K562 (cell line): ENCODE results near the gene POLG. TPM values are rescaled to one million over a fixed set of nuclear protein-coding genes. Genes with fewer than 3 reads are reported as not detected.
A peak's percentile ranks its signal among the peaks of the same experiment; 100 is the strongest.

Experiments
- DACH1 ChIP-seq: fragments of 450-650 bp; IDR thresholded peaks from 2 replicates; pipeline ENCODE4 v1.6.1; 2018; ENCODE audit not compliant: partially characterized antibody
- DLX4 ChIP-seq: fragments of 250-450 bp; sonication (Bioruptor Pico); IDR thresholded peaks from 2 replicates; pipeline ENCODE4 v1.6.1; 2021; ENCODE audit warnings: mild to moderate bottlenecking
- HMGXB4 ChIP-seq: sonication (generic); formaldehyde crosslinking; IDR thresholded peaks from 2 replicates; pipeline ENCODE4 v1.8.1; 2023; ENCODE audit warnings: mild to moderate bottlenecking, missing genetic modification reagents
- HNRNPH1 ChIP-seq: fragments of 200-400 bp; formaldehyde crosslinking; optimal IDR thresholded peaks from 2 replicates; pipeline ENCODE3; 2017; ENCODE audit warnings: low read depth, mild to moderate bottlenecking, low read length, moderate library complexity
- ILK ChIP-seq: fragments of 450-650 bp; IDR thresholded peaks from 2 replicates; pipeline ENCODE4 v1.6.1; 2016; ENCODE audit warnings: missing genetic modification characterization, low read depth, mild to moderate bottlenecking, missing compliant biosample characterization, moderate library complexity, borderline replicate concordance
- KHSRP ChIP-seq: fragments of 450-650 bp; IDR thresholded peaks from 2 replicates; pipeline ENCODE4 v1.6.1; 2017
- MITF ChIP-seq: IDR thresholded peaks from 2 replicates; pipeline ENCODE4 v1.6.1; 2014; ENCODE audit warnings: antibody characterized with exemption
- NFIX ChIP-seq: fragments of 250-450 bp; sonication (Bioruptor Pico); IDR thresholded peaks from 2 replicates; pipeline ENCODE4 v1.4.0; 2020; ENCODE audit warnings: low read depth, mild to moderate bottlenecking, moderate library complexity
- NONO ChIP-seq, 2 experiments: fragments of 200-400 bp in 1 of 2; fragments of 450-650 bp in 1 of 2; formaldehyde crosslinking in 1 of 2; IDR thresholded peaks; 2 replicates each; pipeline ENCODE4 v1.6.1; 2017; ENCODE audit warnings: low read depth in 2 of 2, mild to moderate bottlenecking in 2 of 2, moderate library complexity in 2 of 2, low read length in 1 of 2
- NR2C1 ChIP-seq, 2 experiments: fragments of 450-650 bp; IDR thresholded peaks; 2 replicates each; pipeline ENCODE4 v1.6.1; 2017; ENCODE audit warnings: mild to moderate bottlenecking in 2 of 2, antibody characterized with exemption in 1 of 2, inconsistent platforms in 1 of 2, missing compliant biosample characterization in 1 of 2, missing genetic modification characterization in 1 of 2
- NRF1 ChIP-seq, 2 experiments: fragments of 450-650 bp; IDR thresholded peaks in 1 of 2; conservative IDR thresholded peaks in 1 of 2; 2 replicates each; pipeline ENCODE4 v1.6.1; 2014; ENCODE audit warnings: mild to moderate bottlenecking in 2 of 2
- POLR3G ChIP-seq: IDR thresholded peaks from 2 replicates; pipeline ENCODE4 v1.6.1; 2011; ENCODE audit not compliant: insufficient read length, insufficient replicate concordance; ENCODE audit errors: extremely low read depth
- ZNF143 ChIP-seq: sonication (generic); formaldehyde crosslinking; IDR thresholded peaks from 2 replicates; pipeline ENCODE4 v1.9.0; 2022; ENCODE audit warnings: mild to moderate bottlenecking, missing genetic modification reagents
- ZNF354B ChIP-seq: fragments of 250-450 bp; sonication (Bioruptor Pico); IDR thresholded peaks from 2 replicates; pipeline ENCODE4 v1.4.0; 2020
- ZNF57 ChIP-seq: fragments of 450-650 bp; formaldehyde crosslinking; IDR thresholded peaks from 2 replicates; pipeline ENCODE4 v1.4.0; 2020; ENCODE audit warnings: mild to moderate bottlenecking, moderate library complexity
- ZNF699 ChIP-seq: fragments of 250-450 bp; sonication (Bioruptor Pico); IDR thresholded peaks from 2 replicates; pipeline ENCODE4 v1.8.0; 2021; ENCODE audit warnings: mild to moderate bottlenecking, moderate library complexity; ENCODE audit not compliant: insufficient replicate concordance
- polyA plus RNA-seq, 8 experiments: library from polyadenylated mRNA; depleted of rRNA in 4 of 8; stranded (reverse) in 5 of 8; unstranded in 3 of 8; fragments of >200 nt; fragmentation: Nextera tagmentation in 2 of 8; fragmentation: Illumina TruSeq in 1 of 8; extraction: Ambion mirVana in 2 of 8; extraction: Trizol in 1 of 8; gene quantifications; 2 replicates each; pipeline versions ENCODE4 v1.2.1 to v1.2.3, GENCODE V29; 2011 to 2014; ENCODE audit warnings: inconsistent platforms in 1 of 8, missing spikeins in 1 of 8
- total RNA-seq, 7 experiments: library from RNA; depleted of rRNA in 6 of 7; stranded (reverse); fragments of >200 nt in 6 of 7; fragmentation: Illumina TruSeq in 2 of 7; extraction: Trizol in 2 of 7; gene quantifications; 2 replicates each; pipeline versions ENCODE4 v1.2.1 to v1.2.3, GENCODE V29; 2011 to 2021; ENCODE audit warnings: low replicate concordance in 1 of 7

Gene POLG
- total and polyA plus RNA-seq, 9 of the 15 experiments (the other 6 are each of a cell fraction or from before 2014, with no cell fraction given) = 15.2 to 83.8 (median 38.6) TPM

GRCh38 chr15:89334510-89335297, at the start of gene POLG (continued):
- TF ChIP-seq NR2C1 (IDR thresholded peaks at IDR 0.05) (no peak), NR2C1 (tag; IDR thresholded peaks at IDR 0.05) (no peak), ZNF699 (CRISPR knock-in tag) (no peak), POLR3G (peak; percentile 42), HMGXB4 (CRISPR knock-in tag) (peak; percentile 98), DACH1 (no peak), NONO (IDR thresholded peaks at IDR 0.05; ENCODE audit: low read depth in 2 of 2, low read length in 1 of 2) (peak; percentile 98 to 99), ZNF143 (CRISPR knock-in tag) (peak; percentile 71), MITF (peak; percentile 17; the same call in 1 of the 2 replicates), NFIX (CRISPR knock-in tag) (no peak), ZNF57 (CRISPR knock-in tag) (no peak), ZNF354B (CRISPR knock-in tag) (no peak), KHSRP (no peak), DLX4 (no peak), NRF1 (conservative IDR thresholded peaks at IDR 0.05 in 1 of 2, IDR thresholded peaks at IDR 0.05 in 1 of 2) (peak; percentile 76 to 80; a peak in 2 of 4 replicates), HNRNPH1 (no peak), ILK (tag) (no peak)
